ENCODE results near the gene RAX2.

RAX2 gene

DNA sequence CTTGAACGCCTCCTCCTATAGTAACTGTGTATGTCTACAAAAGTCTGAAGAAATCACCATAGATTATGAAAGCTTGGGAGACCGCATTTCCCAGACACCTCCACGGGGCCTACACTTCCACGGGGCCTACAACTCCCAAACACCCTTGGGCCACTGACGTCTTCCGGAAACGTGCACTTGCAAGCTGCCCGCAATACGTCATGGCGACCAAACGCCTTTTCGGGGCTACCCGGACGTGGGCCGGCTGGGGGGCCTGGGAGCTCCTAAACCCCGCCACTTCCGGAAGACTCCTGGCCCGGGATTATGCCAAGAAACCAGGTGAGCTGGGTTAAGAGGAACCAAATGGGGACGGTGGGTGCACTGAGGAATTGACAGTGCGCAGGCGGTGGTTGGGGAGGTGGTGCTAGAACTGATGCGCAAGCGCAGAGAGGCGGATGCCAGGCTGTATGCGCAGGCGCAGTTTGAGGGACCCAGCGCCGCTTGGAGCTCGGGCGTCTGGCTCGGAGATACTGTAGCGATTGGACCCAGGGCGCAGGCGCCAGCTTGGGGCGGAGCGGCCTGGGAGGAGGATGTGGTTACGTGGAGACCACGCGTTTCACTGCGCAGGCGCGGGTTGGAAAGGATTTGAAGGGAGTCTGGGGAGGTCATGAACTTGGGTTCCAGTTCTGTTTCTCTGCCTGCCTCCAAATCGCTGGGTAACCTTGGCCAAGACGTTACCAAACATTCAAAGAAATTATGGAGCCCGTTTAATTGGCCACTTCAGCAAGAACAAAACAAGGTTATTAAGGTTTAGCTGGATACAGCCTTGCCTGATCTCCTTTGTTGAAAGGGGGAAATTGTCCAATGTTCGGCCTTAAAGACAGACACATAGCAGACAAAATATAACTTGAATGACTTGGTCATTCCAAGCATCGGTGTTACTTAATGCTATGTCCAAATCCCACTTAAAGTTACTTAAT, 9.2 kb downstream of the RAX2 start, which contains the start of gene MRPL54:
MRPL54 (plus strand) TSS at position 182 of the 959 bp plus-strand sequence; CDS start at position 201, 19 bp downstream.
- TF ChIP-seq GATA2 (IDR thresholded peaks at IDR 0.05; ENCODE audit: low read depth, low read length): peak; percentile 16; the same call in 1 of the 2 replicates
- no peak for TF ChIP-seq GATA3 (IDR thresholded peaks at IDR 0.05; ENCODE audit: low read depth, low read length)

DNA sequence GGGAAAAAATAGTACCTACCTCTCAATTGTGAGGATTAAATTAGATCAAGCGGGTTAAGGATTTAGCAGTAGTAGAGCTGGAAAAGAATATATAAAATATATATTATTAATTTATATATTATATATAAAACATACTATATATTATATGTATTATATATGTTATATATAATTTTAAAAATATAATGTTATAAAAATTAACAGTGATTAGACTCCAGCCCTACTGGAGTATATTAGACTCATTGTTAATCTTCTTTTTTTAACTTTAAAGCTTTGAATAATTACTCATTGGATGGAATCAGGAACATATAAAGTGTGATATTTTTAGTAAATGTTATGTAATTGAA, 9.9 kb downstream of the RAX2 start:
- TF ChIP-seq GATA2 (IDR thresholded peaks at IDR 0.05; ENCODE audit: low read depth, low read length) (no peak), GATA3 (IDR thresholded peaks at IDR 0.05; ENCODE audit: low read depth, low read length) (no peak)

- TF ChIP-seq GATA3 (IDR thresholded peaks at IDR 0.05; ENCODE audit: low read depth, low read length): no peak
- no peak for TF ChIP-seq GATA2 (IDR thresholded peaks at IDR 0.05; ENCODE audit: low read depth, low read length)
Observed at GRCh38 chr19:3761382-3762129, 10.5 kb downstream of the RAX2 start, which contains the start of gene APBA3. Gene APBA3 (minus strand): TSS chr19:3761692. CDS start chr19:3760264, 1,428 bp downstream.

GRCh38 chr19:3760871-3761361, 11.1 kb downstream of the RAX2 start:
- TF ChIP-seq GATA3 (IDR thresholded peaks at IDR 0.05; ENCODE audit: low read depth, low read length): no peak
- TF ChIP-seq GATA2 (IDR thresholded peaks at IDR 0.05; ENCODE audit: low read depth, low read length): no peak

GRCh38 chr19:3759482-3760254, 12.4 kb downstream of the RAX2 start:
- no peak for TF ChIP-seq GATA3 (IDR thresholded peaks at IDR 0.05; ENCODE audit: low read depth, low read length)
- no peak for TF ChIP-seq GATA2 (IDR thresholded peaks at IDR 0.05; ENCODE audit: low read depth, low read length)

DNA sequence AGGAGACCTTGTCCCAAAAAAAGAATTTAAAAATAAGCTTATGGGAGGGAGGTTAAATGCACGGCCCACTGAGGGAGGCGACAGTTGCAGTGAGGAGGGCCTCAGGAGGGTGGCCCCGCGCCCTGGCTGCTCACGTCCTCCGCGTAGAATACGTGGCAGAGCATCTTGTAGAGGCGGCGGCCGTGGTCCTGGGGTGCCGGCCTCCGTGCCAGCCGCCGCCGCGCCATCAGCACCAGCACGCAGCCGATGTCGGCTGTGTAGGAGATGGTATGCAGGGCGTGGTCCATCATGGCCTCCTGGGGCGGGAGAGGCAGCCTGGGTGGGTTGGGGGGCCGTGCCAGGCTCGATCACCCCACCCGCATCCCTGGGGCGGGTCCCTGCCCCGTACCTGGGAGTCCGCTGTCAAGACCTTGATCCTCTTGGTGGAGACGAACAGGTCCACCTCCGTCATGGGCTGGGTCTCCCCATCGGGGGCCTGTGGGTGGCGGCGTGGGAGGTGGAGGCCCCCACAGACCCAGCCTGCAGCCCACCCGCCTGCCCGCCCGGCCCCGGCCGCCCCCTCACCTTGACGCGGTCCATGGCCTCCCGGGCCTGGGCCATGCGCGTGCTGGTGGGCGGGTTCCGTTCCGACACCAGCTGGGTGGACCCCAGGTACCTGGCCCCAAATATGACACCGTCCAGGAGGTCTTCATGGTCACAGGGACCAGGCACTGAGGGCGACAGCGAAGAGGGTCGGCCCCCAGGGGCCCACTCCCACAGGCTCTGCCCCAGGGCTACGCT, 18.2 kb downstream of the RAX2 start:
- no peak for TF ChIP-seq GATA2 (IDR thresholded peaks at IDR 0.05; ENCODE audit: low read depth, low read length)
- no peak for TF ChIP-seq GATA3 (IDR thresholded peaks at IDR 0.05; ENCODE audit: low read depth, low read length)

DNA sequence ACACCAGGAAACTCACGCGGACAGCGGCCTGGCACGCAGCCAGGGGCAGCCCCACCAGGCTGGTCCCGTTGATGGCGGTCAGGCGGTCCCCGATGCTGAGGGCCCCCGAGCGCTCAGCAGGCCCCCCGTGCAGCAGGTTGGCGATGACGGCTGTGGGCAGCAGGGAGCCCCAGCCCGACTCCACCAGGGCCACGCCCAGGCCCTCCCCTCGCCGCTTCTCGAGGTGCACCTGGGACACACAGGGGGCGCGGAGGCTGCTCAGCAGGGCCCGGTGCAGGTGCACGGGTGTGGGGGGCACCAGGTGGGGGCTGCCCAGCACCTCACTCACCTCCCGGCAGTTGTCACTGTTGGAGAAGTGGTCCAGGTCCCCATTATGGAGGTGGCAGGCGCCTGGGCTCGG, 19.5 kb downstream of the RAX2 start:
- TF ChIP-seq GATA2 (IDR thresholded peaks at IDR 0.05; ENCODE audit: low read depth, low read length): no peak
- TF ChIP-seq GATA3 (IDR thresholded peaks at IDR 0.05; ENCODE audit: low read depth, low read length): no peak

GRCh38 chr19:3751236-3751635, 20.8 kb downstream of the RAX2 start:
- no peak for TF ChIP-seq GATA2 (IDR thresholded peaks at IDR 0.05; ENCODE audit: low read depth, low read length)
- no peak for TF ChIP-seq GATA3 (IDR thresholded peaks at IDR 0.05; ENCODE audit: low read depth, low read length)

DNA sequence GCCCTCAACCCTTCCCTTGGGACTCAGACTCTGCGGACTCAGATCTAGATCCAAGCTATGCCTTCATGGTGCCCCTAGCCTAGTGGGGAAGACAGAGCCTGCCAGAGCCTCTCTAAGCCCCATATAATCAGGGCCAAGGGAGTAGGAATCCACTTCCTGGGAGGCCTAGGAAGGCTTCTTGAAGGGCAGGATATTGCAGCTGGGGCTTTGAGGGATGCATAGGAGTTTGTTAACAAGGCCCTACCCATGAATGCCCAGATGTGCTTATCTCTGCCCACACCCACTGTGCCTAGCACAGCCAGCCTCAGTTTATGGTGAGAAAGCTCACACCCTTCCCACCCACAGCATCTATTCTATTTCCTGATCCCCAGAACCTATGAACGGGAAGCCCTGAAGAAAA, 21.8 kb downstream of the RAX2 start:
- TF ChIP-seq GATA2 (IDR thresholded peaks at IDR 0.05; ENCODE audit: low read depth, low read length) (no peak), GATA3 (IDR thresholded peaks at IDR 0.05; ENCODE audit: low read depth, low read length) (no peak)

- TF ChIP-seq GATA3 (IDR thresholded peaks at IDR 0.05; ENCODE audit: low read depth, low read length) (no peak), GATA2 (IDR thresholded peaks at IDR 0.05; ENCODE audit: low read depth, low read length) (no peak)
Observed at GRCh38 chr19:3748965-3749364, 23.1 kb downstream of the RAX2 start.

DNA sequence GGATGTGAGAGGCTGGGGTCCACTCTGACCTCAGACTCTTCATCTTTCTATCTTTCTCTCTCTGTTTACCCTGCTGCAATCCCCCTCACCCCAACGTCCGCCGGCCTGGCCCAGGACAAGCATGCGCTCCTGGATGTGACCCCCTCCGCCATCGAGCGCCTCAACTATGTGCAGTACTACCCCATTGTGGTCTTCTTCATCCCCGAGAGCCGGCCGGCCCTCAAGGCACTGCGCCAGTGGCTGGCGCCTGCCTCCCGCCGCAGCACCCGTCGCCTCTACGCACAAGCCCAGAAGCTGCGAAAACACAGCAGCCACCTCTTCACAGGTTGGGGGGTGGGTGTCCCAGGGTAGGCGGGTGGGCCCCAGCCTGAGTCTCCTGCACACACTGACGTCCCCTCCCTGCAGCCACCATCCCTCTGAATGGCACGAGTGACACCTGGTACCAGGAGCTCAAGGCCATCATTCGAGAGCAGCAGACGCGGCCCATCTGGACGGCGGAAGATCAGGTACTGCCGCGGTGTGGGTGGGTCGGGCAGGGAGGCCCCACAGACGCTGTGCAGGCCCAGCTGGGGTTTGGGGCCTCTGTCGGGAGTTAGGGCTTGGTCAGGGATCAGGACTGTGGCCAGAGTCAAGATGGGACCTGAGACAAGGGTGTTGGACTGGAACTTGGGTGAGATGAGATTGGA, 25.5 kb downstream of the RAX2 start:
- TF ChIP-seq GATA3 (IDR thresholded peaks at IDR 0.05; ENCODE audit: low read depth, low read length) (no peak), GATA2 (IDR thresholded peaks at IDR 0.05; ENCODE audit: low read depth, low read length) (no peak)

DNA sequence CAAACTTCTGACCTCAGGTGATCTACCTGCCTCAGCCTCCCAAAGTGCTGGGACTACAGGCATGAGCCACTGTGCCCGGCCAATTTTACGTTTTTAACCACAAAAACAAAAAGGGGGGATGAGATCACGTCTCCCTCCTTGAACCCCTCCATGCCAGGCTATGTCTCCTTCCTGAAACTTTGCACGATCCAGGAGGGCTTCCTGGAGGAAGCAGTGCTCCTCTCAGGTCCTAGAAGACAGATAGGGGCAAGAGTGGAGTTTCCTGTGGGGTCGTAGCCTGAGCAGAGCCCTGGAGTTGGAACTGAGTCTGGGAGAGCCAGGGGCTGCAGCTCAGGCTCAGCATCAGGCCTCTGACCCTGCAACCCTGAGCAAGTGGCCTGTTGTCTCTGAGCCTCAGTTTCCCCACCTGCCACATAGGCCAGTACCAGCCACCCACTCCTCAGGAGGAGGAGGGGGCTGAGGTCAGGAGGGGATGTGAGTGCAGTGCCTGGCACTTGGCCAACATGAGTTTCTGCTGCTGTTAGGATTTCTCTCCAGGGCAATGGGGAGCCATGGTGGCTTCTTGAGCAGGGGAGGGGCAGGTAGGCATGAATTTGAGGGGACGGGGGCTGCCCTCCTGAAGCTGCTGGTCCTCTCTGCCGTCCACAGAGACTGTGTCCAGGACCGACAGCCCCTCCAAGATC, 26.5 kb downstream of the RAX2 start:
- TF ChIP-seq GATA2 (IDR thresholded peaks at IDR 0.05; ENCODE audit: low read depth, low read length) (no peak), GATA3 (IDR thresholded peaks at IDR 0.05; ENCODE audit: low read depth, low read length) (no peak)

Measured in SH-SY5Y (cell line).